ENCODE measurements around the gene TMEM52B. TPM values are rescaled to one million over a fixed set of nuclear protein-coding genes. Genes with fewer than 3 reads are reported as not detected.
"Not testable (repeated sequence)": the region's sequence is repeated elsewhere in the genome, so short reads cannot be mapped to it uniquely, and the experiment has no call there.

Gene TMEM52B
- total RNA-seq, 2 donors from 2014 or later = not detected

DNA sequence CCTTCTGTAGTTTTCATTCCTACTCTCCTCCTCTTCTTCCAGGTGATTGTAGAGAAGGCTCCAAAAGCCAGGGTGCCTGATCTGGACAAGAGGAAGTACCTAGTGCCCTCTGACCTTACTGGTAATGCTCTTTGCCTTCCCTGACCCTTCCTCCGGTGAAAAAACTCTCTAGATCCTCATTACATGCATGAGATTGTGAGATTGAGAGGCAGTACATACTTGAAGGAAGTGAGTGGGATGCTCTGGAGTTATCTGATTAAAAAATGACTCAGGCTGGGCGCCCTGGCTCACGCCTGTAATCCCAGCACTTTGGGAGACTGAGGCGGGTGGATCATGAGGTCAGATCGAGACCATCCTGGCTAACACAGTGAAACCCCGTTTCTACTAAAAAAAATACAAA is 39.2 kb downstream of the TMEM52B start:
- H3K36me3 ChIP-seq = no peaks in the 10 kb centered on the region
- TF ChIP-seq, protein P1, sequence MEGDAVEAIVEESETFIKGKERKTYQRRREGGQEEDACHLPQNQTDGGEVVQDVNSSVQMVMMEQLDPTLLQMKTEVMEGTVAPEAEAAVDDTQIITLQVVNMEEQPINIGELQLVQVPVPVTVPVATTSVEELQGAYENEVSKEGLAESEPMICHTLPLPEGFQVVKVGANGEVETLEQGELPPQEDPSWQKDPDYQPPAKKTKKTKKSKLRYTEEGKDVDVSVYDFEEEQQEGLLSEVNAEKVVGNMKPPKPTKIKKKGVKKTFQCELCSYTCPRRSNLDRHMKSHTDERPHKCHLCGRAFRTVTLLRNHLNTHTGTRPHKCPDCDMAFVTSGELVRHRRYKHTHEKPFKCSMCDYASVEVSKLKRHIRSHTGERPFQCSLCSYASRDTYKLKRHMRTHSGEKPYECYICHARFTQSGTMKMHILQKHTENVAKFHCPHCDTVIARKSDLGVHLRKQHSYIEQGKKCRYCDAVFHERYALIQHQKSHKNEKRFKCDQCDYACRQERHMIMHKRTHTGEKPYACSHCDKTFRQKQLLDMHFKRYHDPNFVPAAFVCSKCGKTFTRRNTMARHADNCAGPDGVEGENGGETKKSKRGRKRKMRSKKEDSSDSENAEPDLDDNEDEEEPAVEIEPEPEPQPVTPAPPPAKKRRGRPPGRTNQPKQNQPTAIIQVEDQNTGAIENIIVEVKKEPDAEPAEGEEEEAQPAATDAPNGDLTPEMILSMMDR (IDR thresholded peaks at IDR 0.05) = no peak
- DNase-seq = no peak
- H3K9me3 ChIP-seq = no peaks in the 10 kb centered on the region
- H3K27ac ChIP-seq = no peak overlapping the region
- H3K9ac ChIP-seq (ENCODE audit: low read depth in 2 of 2, low read length in 2 of 2) = no peak overlapping the region
- H3K27me3 ChIP-seq = no peaks in the 10 kb centered on the region
- H3K4me3 ChIP-seq = no peak overlapping the region
- intact Hi-C loops (cut with DNase I) = no loop called here
- H3K4me1 ChIP-seq = peaks cover 8% of the 10 kb centered on the region

DNA sequence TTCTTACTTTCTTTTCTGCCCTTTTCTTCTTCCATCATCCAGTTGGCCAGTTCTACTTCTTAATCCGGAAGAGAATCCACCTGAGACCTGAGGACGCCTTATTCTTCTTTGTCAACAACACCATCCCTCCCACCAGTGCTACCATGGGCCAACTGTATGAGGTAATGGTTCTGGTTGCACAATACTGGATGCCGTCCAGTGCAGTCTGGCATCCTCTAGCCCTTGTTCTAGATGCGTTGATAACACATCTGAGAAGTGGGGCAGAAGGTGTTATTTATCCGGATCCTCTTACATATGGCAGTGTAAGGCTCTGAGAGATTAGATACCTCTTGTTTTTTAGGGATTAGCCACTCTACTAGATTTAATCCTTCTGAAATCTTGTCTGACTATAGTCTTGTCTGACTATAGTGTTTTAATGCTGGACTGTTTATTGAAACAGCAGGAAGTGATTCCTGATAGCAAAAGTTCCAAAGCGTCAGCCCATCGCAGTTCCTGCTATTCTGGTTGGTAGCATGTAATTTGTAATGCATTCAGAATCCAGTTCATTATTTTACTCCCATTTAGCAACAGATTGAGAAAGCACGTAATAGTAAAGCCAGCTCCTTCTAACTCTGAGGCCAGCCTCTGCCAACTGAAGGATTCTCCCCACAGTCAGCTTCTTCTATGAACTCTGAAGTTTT is 41.7 kb downstream of the TMEM52B start:
- Histone ChIP-seq H3K27ac (no peak overlapping the region), H3K9ac (ENCODE audit: low read depth in 2 of 2, low read length in 2 of 2) (no peak overlapping the region)
- intact Hi-C loops (cut with DNase I) = loop anchor here (10.0 kb wide), 1 partner anchor 514 kb away; no protein-coding TSS in a partner anchor

DNA sequence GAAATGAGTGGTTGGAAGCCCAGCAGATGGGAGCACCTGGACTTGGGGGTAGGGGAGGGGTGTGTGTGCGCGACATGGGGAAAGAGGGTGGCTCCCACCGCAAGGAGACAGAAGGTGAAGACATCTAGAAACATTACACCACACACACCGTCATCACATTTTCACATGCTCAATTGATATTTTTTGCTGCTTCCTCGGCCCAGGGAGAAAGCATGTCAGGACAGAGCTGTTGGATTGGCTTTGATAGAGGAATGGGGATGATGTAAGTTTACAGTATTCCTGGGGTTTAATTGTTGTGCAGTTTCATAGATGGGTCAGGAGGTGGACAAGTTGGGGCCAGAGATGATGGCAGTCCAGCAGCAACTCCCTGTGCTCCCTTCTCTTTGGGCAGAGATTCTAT is 43.0 kb downstream of the TMEM52B start:
- no peak for DNase-seq
- H3K4me3 ChIP-seq = no peak overlapping the region
- intact Hi-C loops (cut with DNase I) = loop anchor here (10.0 kb wide), 1 partner anchor 513 kb away; no protein-coding TSS in a partner anchor
- no peaks in the 10 kb centered on the region for H3K9me3 ChIP-seq
- no peaks in the 10 kb centered on the region for H3K27me3 ChIP-seq
- no peak overlapping the region for H3K27ac ChIP-seq
- TF ChIP-seq, protein P1 (IDR thresholded peaks at IDR 0.05) = no peak
- no peaks in the 10 kb centered on the region for H3K4me1 ChIP-seq
- no peaks in the 10 kb centered on the region for H3K36me3 ChIP-seq
- H3K9ac ChIP-seq (ENCODE audit: low read depth in 2 of 2, low read length in 2 of 2) = no peak overlapping the region

More for the DNA sequence above, 41.7 kb downstream of the TMEM52B start:
- Histone ChIP-seq H3K4me3 (no peak overlapping the region), H3K27me3 (no peaks in the 10 kb centered on the region), H3K36me3 (no peaks in the 10 kb centered on the region), H3K9me3 (no peaks in the 10 kb centered on the region), H3K4me1 (no peaks in the 10 kb centered on the region)
- peak; percentile 26 for DNase-seq
- TF ChIP-seq, protein P1 (IDR thresholded peaks at IDR 0.05) = no peak

DNA sequence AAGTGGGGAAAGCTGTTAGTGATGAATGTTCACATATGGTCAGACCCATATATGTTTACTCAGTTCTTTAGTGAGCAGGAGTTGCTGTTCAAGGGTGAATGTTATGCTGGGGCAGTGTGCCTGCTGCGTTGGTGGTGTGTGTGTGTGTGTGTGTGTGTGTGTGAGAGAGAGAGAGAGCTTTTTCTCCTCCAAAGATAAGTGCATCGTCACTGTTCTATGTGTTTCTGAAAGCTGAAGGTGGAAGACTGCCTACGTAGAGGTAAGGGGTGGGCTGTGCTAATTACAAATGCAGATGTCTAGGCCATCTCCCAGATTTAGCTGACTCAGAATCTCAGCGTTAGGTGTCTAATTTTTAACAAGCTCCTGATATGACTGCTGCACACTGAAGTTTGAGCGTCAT is 44.4 kb downstream of the TMEM52B start:
- Histone ChIP-seq H3K27ac (no peak overlapping the region), H3K9me3 (no peaks in the 10 kb centered on the region), H3K4me3 (no peak overlapping the region), H3K27me3 (no peaks in the 10 kb centered on the region), H3K9ac (ENCODE audit: low read depth in 2 of 2, low read length in 2 of 2) (no peak overlapping the region), H3K4me1 (no peaks in the 10 kb centered on the region), H3K36me3 (no peaks in the 10 kb centered on the region)
- no peak for DNase-seq
- intact Hi-C loops (cut with DNase I) = loop anchor here (10.0 kb wide), 1 partner anchor 512 kb away; no protein-coding TSS in a partner anchor
- TF ChIP-seq, protein P1 (IDR thresholded peaks at IDR 0.05) = no peak

DNA sequence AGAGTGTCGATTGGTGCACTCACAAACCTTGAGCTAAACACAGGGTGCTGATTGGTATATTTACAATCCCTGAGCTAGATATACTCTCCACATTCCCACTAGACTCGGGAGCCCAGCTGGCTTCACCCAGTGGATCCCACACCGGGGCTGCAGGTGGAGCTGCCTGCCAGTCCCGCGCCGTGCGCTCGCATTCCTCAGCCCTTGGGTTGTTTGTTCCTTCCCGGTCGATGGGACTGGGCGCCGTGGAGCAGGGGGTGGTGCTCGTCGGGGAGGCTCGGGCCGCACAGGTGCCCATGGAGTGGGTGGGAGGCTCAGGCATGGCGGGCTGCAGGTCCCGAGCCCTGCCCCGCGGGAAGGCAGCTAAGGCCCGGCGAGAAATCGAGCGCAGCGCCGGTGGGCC is 46.6 kb downstream of the TMEM52B start:
- H3K27me3 ChIP-seq; H3K9ac ChIP-seq (ENCODE audit: low read depth in 2 of 2, low read length in 2 of 2); H3K9me3 ChIP-seq; H3K4me1 ChIP-seq; DNase-seq; H3K36me3 ChIP-seq; H3K4me3 ChIP-seq; H3K27ac ChIP-seq: not testable (repeated sequence)
- intact Hi-C loops (cut with DNase I) = loop anchor here (10.0 kb wide), 1 partner anchor 509 kb away; no protein-coding TSS in a partner anchor

DNA sequence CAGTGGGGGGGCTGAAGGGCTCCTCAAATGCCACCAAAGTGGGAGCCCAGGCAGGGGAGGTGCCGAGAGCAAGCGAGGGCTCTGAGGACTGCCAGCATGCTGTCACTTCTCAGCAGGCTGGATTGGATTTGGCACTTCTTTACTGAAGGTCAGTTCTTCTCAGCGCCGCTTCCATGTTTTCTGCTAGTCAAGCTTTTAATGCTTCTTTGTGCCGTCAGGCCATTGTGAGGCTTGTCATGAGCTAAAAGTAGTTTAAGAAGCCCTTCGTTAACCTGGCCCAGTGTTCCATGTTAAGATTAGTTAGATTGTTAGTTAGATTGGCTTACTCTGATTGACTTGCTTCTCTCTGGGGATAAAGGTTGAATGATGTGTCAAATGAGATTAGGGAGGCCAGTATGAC is 47.3 kb downstream of the TMEM52B start:
- Histone ChIP-seq H3K4me3 (no peak overlapping the region), H3K9me3 (no peaks in the 10 kb centered on the region), H3K27ac (no peak overlapping the region), H3K36me3 (no peaks in the 10 kb centered on the region), H3K4me1 (no peaks in the 10 kb centered on the region), H3K27me3 (no peaks in the 10 kb centered on the region), H3K9ac (ENCODE audit: low read depth in 2 of 2, low read length in 2 of 2) (no peak overlapping the region)
- DNase-seq = no peak
- intact Hi-C loops (cut with DNase I) = loop anchor here (10.0 kb wide), 1 partner anchor 509 kb away; no protein-coding TSS in a partner anchor
- TF ChIP-seq, protein P1 (IDR thresholded peaks at IDR 0.05) = no peak
